ENCODE measurements around the gene STK16. TPM values are rescaled to one million over a fixed set of nuclear protein-coding genes. Genes with fewer than 3 reads are reported as not detected.

Gene STK16
- total and polyA plus RNA-seq, 3 experiments from 2014 or later, result 18.6 to 26.1 (median 23.0) TPM

GRCh38 chr2:219292616-219293015, 47.3 kb downstream of the STK16 start:
- Histone ChIP-seq H3K36me3 (ENCODE audit: insufficient read depth, low read length) (no peaks in the 10 kb centered on the region), H3K27ac (ENCODE audit: low read depth, low read length) (no peak overlapping the region), H3K9me3 (ENCODE audit: low read length) (no peaks in the 10 kb centered on the region), H3K27me3 (ENCODE audit: insufficient read depth, low read length, poor library complexity, severe bottlenecking) (no peaks in the 10 kb centered on the region), H3K4me1 (ENCODE audit: insufficient read depth, low read length) (peaks cover 17% of the 10 kb centered on the region), H3K4me3 (ENCODE audit: low read length) (no peak overlapping the region)
- no peaks in the 10 kb centered on the region for H3K9me3 Mint-ChIP-seq
- peak overlapping the region in 1 of 7 donors; percentile 24 for H3K4me3 Mint-ChIP-seq
- ChIA-PET POLR2A (interaction anchor here (1.0 kb wide), 1 partner anchor 14 kb away, joined by 7 read pairs; no protein-coding TSS in a partner anchor), CTCF (interaction anchor here (1.4 to 7.4 kb wide), 5 partner anchors 13 to 235 kb away, joined by 5 to 258 read pairs (median 68); partner anchors contain the start of genes ABCB6, CNPPD1, DNAJB2 and GLB1L)
- no peaks in the 10 kb centered on the region for H3K27me3 Mint-ChIP-seq
- no peaks in the 10 kb centered on the region for H3K36me3 Mint-ChIP-seq
- H3K27ac Mint-ChIP-seq, result peak overlapping the region in 5 of 8 donors; percentile 33 to 87 (median 54)
- no peak for DNase-seq
- peaks cover 10 to 16% (median 16%) of the 10 kb centered on the region in 3 donors for H3K4me1 Mint-ChIP-seq

- Histone ChIP-seq H3K36me3 (ENCODE audit: insufficient read depth, low read length) (no peaks in the 10 kb centered on the region), H3K4me3 (ENCODE audit: low read length) (no peak overlapping the region), H3K9me3 (ENCODE audit: low read length) (no peaks in the 10 kb centered on the region), H3K27me3 (ENCODE audit: insufficient read depth, low read length, poor library complexity, severe bottlenecking) (no peaks in the 10 kb centered on the region), H3K27ac (ENCODE audit: low read depth, low read length) (no peak overlapping the region), H3K4me1 (ENCODE audit: insufficient read depth, low read length) (peaks cover 18% of the 10 kb centered on the region)
- ChIA-PET POLR2A (interaction anchor here (0.6 to 2.3 kb wide), 4 partner anchors 9 to 117 kb away, joined by 4 to 24 read pairs (median 8); partner anchors contain the start of genes CNPPD1 and DNAJB2), CTCF (interaction anchor here (0.9 to 7.4 kb wide), 15 partner anchors 14 to 236 kb away, joined by 3 to 258 read pairs (median 17); partner anchors contain the start of genes ABCB6, ANKZF1, ATG9A and CNPPD1)
- peaks cover 10 to 19% (median 16%) of the 10 kb centered on the region in 3 donors for H3K4me1 Mint-ChIP-seq
- H3K4me3 Mint-ChIP-seq, result peak overlapping the region; percentile 27 to 79 (median 56)
- H3K36me3 Mint-ChIP-seq, result no peaks in the 10 kb centered on the region
- peaks cover under 1 to 2% of the 10 kb centered on the region in 2 donors for H3K27me3 Mint-ChIP-seq
- peak overlapping the region in 6 of 8 donors; percentile 67 to 93 (median 86) for H3K27ac Mint-ChIP-seq
- no peaks in the 10 kb centered on the region for H3K9me3 Mint-ChIP-seq
- no peak for DNase-seq
Measured at GRCh38 chr2:219293736-219294231, 48.5 kb downstream of the STK16 start.

- Mint-ChIP-seq H3K9me3 (no peaks in the 10 kb centered on the region), H3K36me3 (no peaks in the 10 kb centered on the region), H3K4me3 (peak overlapping the region; percentile 54 to 81 (median 75)), H3K27me3 (peaks cover 5 to 6% of the 10 kb centered on the region in 2 donors), H3K27ac (peak overlapping the region in 7 of 8 donors; percentile 29 to 96 (median 86)), H3K4me1 (peaks cover 10 to 21% (median 16%) of the 10 kb centered on the region in 3 donors)
- Histone ChIP-seq H3K27me3 (ENCODE audit: insufficient read depth, low read length, poor library complexity, severe bottlenecking) (peaks cover 4% of the 10 kb centered on the region), H3K4me1 (ENCODE audit: insufficient read depth, low read length) (peaks cover 22% of the 10 kb centered on the region), H3K4me3 (ENCODE audit: low read length) (peak overlapping the region; percentile 51), H3K27ac (ENCODE audit: low read depth, low read length) (peak overlapping the region; percentile 55), H3K36me3 (ENCODE audit: insufficient read depth, low read length) (no peaks in the 10 kb centered on the region), H3K9me3 (ENCODE audit: low read length) (no peaks in the 10 kb centered on the region)
- ChIA-PET POLR2A (interaction anchor here (0.8 to 2.3 kb wide), 13 partner anchors 9 to 118 kb away, joined by 3 to 24 read pairs (median 5); partner anchors contain the start of genes ANKZF1, ATG9A, CNPPD1 and DNAJB2), CTCF (interaction anchor here (0.5 to 7.4 kb wide), 55 partner anchors 9 to 298 kb away, joined by 3 to 258 read pairs (median 5); partner anchors contain the start of genes ABCB6, ANKZF1, ATG9A and CNPPD1)
- DNase-seq, result peak; percentile 83 to 92 (median 88)
Measured at GRCh38 chr2:219294356-219295351, 49.4 kb downstream of the STK16 start.

DNA sequence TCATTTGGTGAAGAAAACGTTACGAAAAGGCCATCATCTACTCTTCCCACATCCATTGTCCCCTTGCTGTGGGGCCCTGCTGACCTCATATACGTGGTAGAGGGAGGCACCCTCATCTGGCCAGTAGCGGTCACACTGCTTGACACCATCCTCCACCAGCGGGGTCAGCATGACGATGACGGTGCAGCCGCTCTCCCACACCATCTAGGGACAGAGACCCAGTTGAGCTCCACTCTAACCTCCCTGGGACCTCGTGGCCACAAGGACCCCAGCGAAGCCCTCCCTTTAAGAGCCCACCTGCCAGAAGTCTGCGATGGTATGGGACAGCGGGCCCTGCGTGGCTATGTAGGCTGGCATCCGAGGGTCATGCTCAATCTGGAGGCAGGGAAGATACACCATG, 50.9 kb downstream of the STK16 start:
- Histone ChIP-seq H3K27ac (ENCODE audit: low read depth, low read length) (no peak overlapping the region), H3K36me3 (ENCODE audit: insufficient read depth, low read length) (no peaks in the 10 kb centered on the region), H3K9me3 (ENCODE audit: low read length) (no peaks in the 10 kb centered on the region), H3K4me3 (ENCODE audit: low read length) (no peak overlapping the region), H3K27me3 (ENCODE audit: insufficient read depth, low read length, poor library complexity, severe bottlenecking) (peaks cover 4% of the 10 kb centered on the region), H3K4me1 (ENCODE audit: insufficient read depth, low read length) (peaks cover 22% of the 10 kb centered on the region)
- ChIA-PET POLR2A (no interaction called here), CTCF (interaction anchor here (1.5 to 7.4 kb wide), 13 partner anchors 16 to 241 kb away, joined by 7 to 258 read pairs (median 35); partner anchors contain the start of genes ABCB6, ANKZF1, ATG9A and CNPPD1)
- no peaks in the 10 kb centered on the region for H3K9me3 Mint-ChIP-seq
- H3K36me3 Mint-ChIP-seq, result no peaks in the 10 kb centered on the region
- H3K27me3 Mint-ChIP-seq, result peaks cover 11% of the 10 kb centered on the region in 2 donors
- H3K4me3 Mint-ChIP-seq, result no peak overlapping the region
- peaks cover 10 to 21% (median 16%) of the 10 kb centered on the region in 3 donors for H3K4me1 Mint-ChIP-seq
- peak overlapping the region in 3 of 8 donors; percentile 68 to 93 (median 71) for H3K27ac Mint-ChIP-seq
- no peak for DNase-seq

GRCh38 chr2:219296631-219297391, 51.5 kb downstream of the STK16 start:
- Mint-ChIP-seq H3K4me1 (peaks cover 10 to 21% (median 16%) of the 10 kb centered on the region in 3 donors), H3K27ac (peak overlapping the region in 2 of 8 donors; percentile 68 to 93), H3K27me3 (peaks cover 15 to 18% of the 10 kb centered on the region in 2 donors), H3K36me3 (no peaks in the 10 kb centered on the region), H3K9me3 (no peaks in the 10 kb centered on the region), H3K4me3 (no peak overlapping the region)
- Histone ChIP-seq H3K4me3 (ENCODE audit: low read length) (no peak overlapping the region), H3K9me3 (ENCODE audit: low read length) (no peaks in the 10 kb centered on the region), H3K27me3 (ENCODE audit: insufficient read depth, low read length, poor library complexity, severe bottlenecking) (peaks cover 4% of the 10 kb centered on the region), H3K27ac (ENCODE audit: low read depth, low read length) (no peak overlapping the region), H3K36me3 (ENCODE audit: insufficient read depth, low read length) (no peaks in the 10 kb centered on the region), H3K4me1 (ENCODE audit: insufficient read depth, low read length) (peaks cover 22% of the 10 kb centered on the region)
- POLR2A ChIA-PET, result no interaction called here
- DNase-seq, result peak in 1 of 5 donors; percentile 60
- CTCF ChIA-PET, result interaction anchor here (1.1 to 5.6 kb wide), 11 partner anchors 18 to 239 kb away, joined by 3 to 132 read pairs (median 26); partner anchors contain the start of genes ABCB6, CNPPD1, DNAJB2 and IHH

- H3K27ac ChIP-seq (ENCODE audit: low read depth, low read length), result no peak overlapping the region
- peaks cover 22% of the 10 kb centered on the region for H3K4me1 ChIP-seq (ENCODE audit: insufficient read depth, low read length)
- H3K4me3 Mint-ChIP-seq, result no peak overlapping the region
- H3K9me3 ChIP-seq (ENCODE audit: low read length), result no peaks in the 10 kb centered on the region
- no peaks in the 10 kb centered on the region for H3K9me3 Mint-ChIP-seq
- ChIA-PET POLR2A (no interaction called here), CTCF (interaction anchor here (1.1 to 5.6 kb wide), 10 partner anchors 11 to 240 kb away, joined by 3 to 132 read pairs (median 8); partner anchors contain the start of genes CNPPD1, DNAJB2, NHEJ1 and PTPRN)
- no peak for DNase-seq
- peaks cover 4% of the 10 kb centered on the region for H3K27me3 ChIP-seq (ENCODE audit: insufficient read depth, low read length, poor library complexity, severe bottlenecking)
- no peak overlapping the region for H3K4me3 ChIP-seq (ENCODE audit: low read length)
- H3K4me1 Mint-ChIP-seq, result peaks cover 10 to 21% (median 16%) of the 10 kb centered on the region in 3 donors
- H3K27me3 Mint-ChIP-seq, result peaks cover 20 to 28% of the 10 kb centered on the region in 2 donors
- no peaks in the 10 kb centered on the region for H3K36me3 Mint-ChIP-seq
- H3K36me3 ChIP-seq (ENCODE audit: insufficient read depth, low read length), result no peaks in the 10 kb centered on the region
- H3K27ac Mint-ChIP-seq, result peak overlapping the region in 3 of 8 donors; percentile 30 to 47 (median 44)
Measured at GRCh38 chr2:219297766-219298456, 52.6 kb downstream of the STK16 start.
